Stimulated activated naive B cell treated with anti-CD40 and anti-IgM and Interleukin-4, amounts not matched to agents 10 μg/mL and 1 μg/mL and 100 μg/mL, for 72 hours (primary cell): ENCODE data around the gene DNER.

Experiments used
- ATAC-seq, 2 donors: fragments of 150-1000 bp; cut with Tn5 transposase; replicated peaks; 2 replicates each; pipeline ENCODE4 v1.10.0; 2021; ENCODE audit warnings: moderate library complexity in 1 of 2
- DNase-seq: peaks from one replicate; pipeline ENCODE4 v3.0.0; 2021
- H3K27ac Mint-ChIP-seq: one replicate; pipeline ENCODE4 v1.8.0; 2022; ENCODE audit warnings: mild to moderate bottlenecking, mixed read lengths
- H3K27me3 Mint-ChIP-seq, 2 donors: one replicate each; pipeline ENCODE4 v1.8.0; 2022; ENCODE audit warnings: mixed read lengths in 2 of 2
- H3K36me3 Mint-ChIP-seq, 2 donors: one replicate each; pipeline ENCODE4 v1.8.0; 2022; ENCODE audit warnings: mixed read lengths in 2 of 2, mild to moderate bottlenecking in 1 of 2
- H3K4me1 Mint-ChIP-seq, 2 donors: one replicate each; pipeline ENCODE4 v1.8.0; 2022; ENCODE audit warnings: mixed read lengths in 2 of 2, mild to moderate bottlenecking in 1 of 2
- H3K4me3 Mint-ChIP-seq, 2 donors: one replicate each; pipeline ENCODE4 v1.8.0; 2022; ENCODE audit warnings: mild to moderate bottlenecking in 2 of 2, mixed read lengths in 2 of 2, moderate library complexity in 1 of 2
- H3K9me3 Mint-ChIP-seq, 2 donors: one replicate each; pipeline ENCODE4 v1.8.0; 2022; ENCODE audit warnings: mixed read lengths in 2 of 2, mild to moderate bottlenecking in 1 of 2

Gene DNER

DNA sequence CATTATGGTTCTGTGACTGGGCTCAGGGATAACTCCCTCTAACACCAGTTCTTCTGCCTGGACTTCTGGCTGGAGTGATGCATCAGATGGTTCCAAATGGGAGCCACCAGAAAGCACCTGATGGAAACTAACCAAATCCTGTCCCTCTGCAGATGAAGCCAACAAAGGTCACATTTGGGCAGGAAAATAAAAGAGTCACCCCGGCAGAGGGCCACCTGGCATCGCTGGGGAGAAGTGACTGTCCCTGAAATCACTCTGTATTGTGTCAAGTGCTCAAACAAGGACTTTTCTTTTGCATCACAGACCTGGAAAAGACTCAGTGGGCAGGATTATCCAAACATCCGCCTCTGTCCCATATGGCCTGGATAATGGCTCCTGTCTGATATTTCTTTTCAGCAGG is 47.5 kb downstream of the DNER start:
- no peak for DNase-seq
- no peaks in the 10 kb centered on the region for H3K9me3 Mint-ChIP-seq
- no peak for ATAC-seq
- H3K27ac Mint-ChIP-seq = no peak overlapping the region
- H3K27me3 Mint-ChIP-seq = peaks cover 5 to 21% of the 10 kb centered on the region in 2 donors
- H3K4me3 Mint-ChIP-seq = no peak overlapping the region
- H3K4me1 Mint-ChIP-seq = no peaks in the 10 kb centered on the region
- H3K36me3 Mint-ChIP-seq = no peaks in the 10 kb centered on the region

DNA sequence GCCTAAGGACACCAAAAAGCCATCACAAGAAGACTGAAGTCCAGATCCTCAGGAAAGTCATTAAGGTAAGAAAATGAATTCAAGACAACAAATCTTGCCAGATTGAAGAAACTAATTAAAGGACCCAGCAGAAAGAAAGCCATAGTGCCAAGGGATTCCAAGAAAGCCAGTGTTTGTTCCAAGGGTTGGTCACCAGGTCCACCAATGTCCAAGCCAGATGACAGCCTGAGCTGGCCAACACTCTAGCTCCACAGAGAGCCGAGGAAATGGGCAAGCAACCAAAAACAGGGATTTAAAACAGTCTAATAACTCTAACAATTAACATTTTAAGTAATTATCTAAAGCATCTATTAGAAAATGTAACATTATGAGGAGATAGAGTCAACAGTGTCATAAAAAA is 49.2 kb downstream of the DNER start:
- H3K36me3 Mint-ChIP-seq = no peaks in the 10 kb centered on the region
- peaks cover 2 to 3% of the 10 kb centered on the region in 2 donors for H3K4me1 Mint-ChIP-seq
- no peak overlapping the region for H3K27ac Mint-ChIP-seq
- H3K27me3 Mint-ChIP-seq = peaks cover 6 to 24% of the 10 kb centered on the region in 2 donors
- DNase-seq (no peak), ATAC-seq (no peak)
- no peak overlapping the region for H3K4me3 Mint-ChIP-seq
- H3K9me3 Mint-ChIP-seq = no peaks in the 10 kb centered on the region

GRCh38 chr2:229661478-229661877 is 52.9 kb downstream of the DNER start:
- no peak for DNase-seq
- no peaks in the 10 kb centered on the region for H3K36me3 Mint-ChIP-seq

DNA sequence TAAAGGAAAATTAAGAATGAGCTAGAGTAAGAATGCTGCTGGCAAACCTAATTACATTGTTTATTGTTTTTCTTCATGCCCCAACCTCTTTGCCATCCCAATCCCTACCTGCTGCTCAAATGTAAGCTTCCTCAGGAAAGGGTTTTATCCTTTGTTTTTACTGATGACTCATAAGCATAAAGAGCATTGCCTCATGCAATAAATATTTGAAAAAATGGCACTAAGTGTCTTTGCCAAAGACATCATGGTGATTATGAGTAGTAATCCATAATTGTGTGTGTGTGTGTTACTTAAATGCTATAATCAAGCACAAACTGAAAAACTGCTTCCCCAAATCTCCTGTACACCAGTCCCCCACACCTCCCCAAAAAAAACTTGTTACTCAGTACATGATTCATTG is 53.4 kb downstream of the DNER start:
- Mint-ChIP-seq H3K9me3 (no peaks in the 10 kb centered on the region), H3K27ac (no peak overlapping the region), H3K36me3 (no peaks in the 10 kb centered on the region), H3K27me3 (peaks cover 11 to 22% of the 10 kb centered on the region in 2 donors), H3K4me1 (peaks cover 3 to 6% of the 10 kb centered on the region in 2 donors), H3K4me3 (no peak overlapping the region)
- DNase-seq (no peak), ATAC-seq (no peak)

More at GRCh38 chr2:229661478-229661877, 52.9 kb downstream of the DNER start:
- no peaks in the 10 kb centered on the region for H3K9me3 Mint-ChIP-seq
- no peak overlapping the region for H3K4me3 Mint-ChIP-seq
- no peak overlapping the region for H3K27ac Mint-ChIP-seq
- peaks cover 6 to 25% of the 10 kb centered on the region in 2 donors for H3K27me3 Mint-ChIP-seq
- no peak for ATAC-seq
- H3K4me1 Mint-ChIP-seq = peaks cover 3 to 6% of the 10 kb centered on the region in 2 donors

DNA sequence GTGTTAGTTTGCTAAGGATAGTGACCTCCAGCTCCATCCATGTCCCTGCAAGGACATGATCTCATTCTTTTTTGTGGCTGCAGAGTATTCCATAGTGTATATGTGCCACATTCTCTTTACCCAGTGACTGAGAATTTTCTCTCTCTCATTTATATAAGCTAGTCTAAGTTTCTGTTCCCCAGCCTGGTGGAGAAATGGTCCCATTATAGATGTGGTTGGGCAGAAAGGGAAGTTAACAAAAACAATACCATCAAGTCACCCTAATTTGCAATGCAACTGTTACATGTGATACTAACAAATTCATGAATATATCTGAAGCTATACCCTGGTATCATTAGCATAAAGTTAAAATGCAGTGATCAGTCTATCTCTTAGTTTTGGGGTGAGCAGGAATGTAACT is 54.0 kb downstream of the DNER start:
- Mint-ChIP-seq H3K4me1 (peaks cover 3 to 6% of the 10 kb centered on the region in 2 donors), H3K27me3 (peaks cover 15 to 19% of the 10 kb centered on the region in 2 donors), H3K27ac (no peak overlapping the region), H3K36me3 (no peaks in the 10 kb centered on the region), H3K4me3 (no peak overlapping the region), H3K9me3 (peaks cover 0 to 2% of the 10 kb centered on the region in 2 donors)
- DNase-seq (no peak), ATAC-seq (peak in 1 of 2 donors; percentile 31)

DNA sequence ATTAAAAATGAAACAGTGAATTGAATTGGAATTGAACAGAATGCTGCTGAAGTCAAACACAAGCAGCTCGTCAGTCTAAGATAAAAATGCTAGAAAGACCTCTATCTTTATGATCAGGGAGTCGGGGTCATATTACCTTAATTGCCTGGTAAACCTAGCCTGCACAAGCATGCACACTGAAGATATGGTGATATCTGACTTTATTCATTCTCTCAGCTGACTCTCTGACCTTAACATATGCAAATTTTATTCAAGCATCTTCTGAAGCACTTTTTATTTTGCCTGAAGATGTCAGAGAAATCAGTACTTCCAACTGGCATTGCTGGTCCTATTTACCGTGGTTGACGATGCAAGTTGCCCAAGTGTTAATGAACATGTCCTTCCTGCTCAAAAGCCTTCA is 56.4 kb downstream of the DNER start:
- Mint-ChIP-seq H3K27me3 (peaks cover 13 to 26% of the 10 kb centered on the region in 2 donors), H3K4me3 (no peak overlapping the region), H3K4me1 (peaks cover 3 to 6% of the 10 kb centered on the region in 2 donors), H3K9me3 (peaks cover 0 to 2% of the 10 kb centered on the region in 2 donors), H3K27ac (no peak overlapping the region), H3K36me3 (no peaks in the 10 kb centered on the region)
- DNase-seq = no peak
- ATAC-seq = no peak

DNA sequence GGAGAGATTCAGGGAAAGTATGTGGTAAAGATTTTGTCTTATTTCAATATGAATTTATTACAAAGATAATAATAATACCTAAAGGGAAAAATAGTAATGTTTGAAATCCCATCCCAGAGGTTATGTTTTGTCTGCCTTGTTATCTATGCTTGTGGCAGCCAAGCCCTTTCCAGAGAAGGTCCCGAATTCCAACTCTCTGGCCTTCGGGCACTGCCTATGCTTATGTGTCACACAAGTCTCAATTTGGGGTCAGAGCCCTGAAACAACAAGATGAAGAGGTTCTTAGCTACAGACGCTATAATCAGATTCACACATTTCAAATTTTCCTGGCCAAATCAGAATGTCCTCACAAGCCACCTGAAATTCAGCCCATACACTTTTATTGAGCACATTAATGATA is 59.9 kb downstream of the DNER start:
- H3K9me3 Mint-ChIP-seq = peaks cover 0 to 2% of the 10 kb centered on the region in 2 donors
- no peak for DNase-seq
- no peaks in the 10 kb centered on the region for H3K36me3 Mint-ChIP-seq
- no peaks in the 10 kb centered on the region for H3K4me1 Mint-ChIP-seq
- no peak overlapping the region for H3K27ac Mint-ChIP-seq
- peaks cover 15 to 39% of the 10 kb centered on the region in 2 donors for H3K27me3 Mint-ChIP-seq
- no peak for ATAC-seq
- H3K4me3 Mint-ChIP-seq = no peak overlapping the region

DNA sequence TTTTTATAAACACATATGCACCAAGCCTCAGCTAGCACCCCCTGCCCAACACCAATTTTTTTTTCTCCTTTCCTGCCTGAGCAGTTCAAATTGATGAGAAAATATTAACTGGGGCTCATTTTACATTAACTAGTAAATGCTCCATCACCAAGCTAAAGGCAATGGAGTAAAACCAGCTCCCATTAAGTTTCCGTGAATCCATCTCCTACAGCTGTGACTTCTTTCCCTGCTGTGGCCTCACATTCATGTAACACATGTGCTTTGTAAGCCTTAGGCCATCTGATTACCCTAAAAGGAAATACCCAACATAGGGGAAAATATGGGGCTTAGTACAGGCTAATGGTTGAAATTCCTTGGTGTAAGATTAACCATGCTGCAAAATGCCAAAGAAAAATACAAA is 60.8 kb downstream of the DNER start:
- H3K27ac Mint-ChIP-seq = no peak overlapping the region
- no peak overlapping the region for H3K4me3 Mint-ChIP-seq
- H3K36me3 Mint-ChIP-seq = no peaks in the 10 kb centered on the region

GRCh38 chr2:229652796-229653195 is 61.6 kb downstream of the DNER start:
- Mint-ChIP-seq H3K9me3 (peaks cover 0 to 2% of the 10 kb centered on the region in 2 donors), H3K4me1 (no peaks in the 10 kb centered on the region), H3K27me3 (peaks cover 15 to 39% of the 10 kb centered on the region in 2 donors), H3K4me3 (no peak overlapping the region), H3K27ac (no peak overlapping the region), H3K36me3 (no peaks in the 10 kb centered on the region)
- ATAC-seq (no peak), DNase-seq (no peak)

More for the DNA sequence above, 60.8 kb downstream of the DNER start:
- ATAC-seq (no peak), DNase-seq (no peak)
- peaks cover 15 to 39% of the 10 kb centered on the region in 2 donors for H3K27me3 Mint-ChIP-seq
- no peaks in the 10 kb centered on the region for H3K4me1 Mint-ChIP-seq
- H3K9me3 Mint-ChIP-seq = peaks cover 0 to 2% of the 10 kb centered on the region in 2 donors

DNA sequence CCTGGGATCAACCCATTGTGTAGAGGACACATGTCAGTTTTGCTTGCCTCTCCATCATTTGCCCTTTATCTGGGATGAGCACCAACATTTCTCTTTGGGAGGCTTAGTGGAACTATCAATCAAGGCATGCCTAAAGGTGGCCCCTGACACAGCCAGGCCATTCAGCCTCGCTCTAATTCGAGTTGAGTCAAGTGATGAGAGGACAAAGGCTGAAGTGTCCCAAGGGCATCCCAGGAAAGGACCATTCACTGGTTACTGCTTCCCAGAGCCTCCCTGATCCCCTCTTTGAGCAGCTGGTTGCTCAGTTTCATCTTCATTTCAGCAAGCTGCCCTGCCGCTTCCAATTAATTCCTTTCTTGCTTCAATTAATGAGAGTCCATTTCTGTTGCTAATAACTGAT is 63.5 kb downstream of the DNER start:
- ATAC-seq = no peak
- Mint-ChIP-seq H3K36me3 (no peaks in the 10 kb centered on the region), H3K27ac (no peak overlapping the region), H3K4me1 (no peaks in the 10 kb centered on the region), H3K4me3 (no peak overlapping the region), H3K27me3 (peaks cover 23 to 33% of the 10 kb centered on the region in 2 donors), H3K9me3 (peaks cover 0 to 2% of the 10 kb centered on the region in 2 donors)
- DNase-seq = no peak

GRCh38 chr2:229650059-229650458 is 64.3 kb downstream of the DNER start:
- Mint-ChIP-seq H3K4me3 (no peak overlapping the region), H3K27me3 (peaks cover 23 to 27% of the 10 kb centered on the region in 2 donors), H3K9me3 (no peaks in the 10 kb centered on the region), H3K4me1 (no peaks in the 10 kb centered on the region), H3K36me3 (no peaks in the 10 kb centered on the region), H3K27ac (no peak overlapping the region)
- no peak for ATAC-seq
- no peak for DNase-seq

DNA sequence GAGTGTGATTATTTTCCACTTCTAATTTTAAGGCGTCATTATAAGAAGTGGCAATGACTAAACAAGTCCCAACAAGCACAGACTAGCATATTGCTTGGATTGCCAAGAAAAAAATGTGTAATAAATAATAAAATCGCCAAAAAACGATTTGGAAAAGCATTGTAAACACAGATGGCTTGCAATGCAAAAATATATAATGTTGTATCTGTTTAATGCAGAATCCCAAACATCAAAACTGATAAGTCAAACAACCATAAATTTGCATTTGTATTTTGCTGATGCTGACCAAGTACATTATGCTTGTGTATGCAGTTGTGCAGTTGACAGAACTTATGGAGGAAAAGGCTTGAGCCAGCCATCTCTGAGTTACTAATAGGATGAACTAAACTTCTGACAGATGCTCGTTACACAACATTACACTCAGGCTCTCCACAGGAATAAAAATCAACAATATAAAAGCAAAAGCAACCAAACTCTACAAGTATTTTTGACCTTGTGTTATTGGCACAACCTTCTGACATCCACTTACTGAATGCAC is 68.1 kb downstream of the DNER start:
- Mint-ChIP-seq H3K36me3 (no peaks in the 10 kb centered on the region), H3K4me3 (no peak overlapping the region), H3K9me3 (no peaks in the 10 kb centered on the region), H3K4me1 (no peaks in the 10 kb centered on the region), H3K27ac (no peak overlapping the region), H3K27me3 (peaks cover 15 to 16% of the 10 kb centered on the region in 2 donors)
- DNase-seq (no peak), ATAC-seq (no peak)

- H3K9me3 Mint-ChIP-seq = no peaks in the 10 kb centered on the region
- H3K27me3 Mint-ChIP-seq = peaks cover 14% of the 10 kb centered on the region in 2 donors
- no peaks in the 10 kb centered on the region for H3K36me3 Mint-ChIP-seq
- DNase-seq = no peak
- no peaks in the 10 kb centered on the region for H3K4me1 Mint-ChIP-seq
- H3K4me3 Mint-ChIP-seq = no peak overlapping the region
- ATAC-seq = no peak
- no peak overlapping the region for H3K27ac Mint-ChIP-seq
Observed at GRCh38 chr2:229642371-229642770, 72.0 kb downstream of the DNER start.

- no peaks in the 10 kb centered on the region for H3K4me1 Mint-ChIP-seq
- no peaks in the 10 kb centered on the region for H3K36me3 Mint-ChIP-seq
- no peak overlapping the region for H3K27ac Mint-ChIP-seq
- DNase-seq (no peak), ATAC-seq (no peak)
- no peak overlapping the region for H3K4me3 Mint-ChIP-seq
- H3K27me3 Mint-ChIP-seq = peaks cover 15 to 19% of the 10 kb centered on the region in 2 donors
- no peaks in the 10 kb centered on the region for H3K9me3 Mint-ChIP-seq
Observed at GRCh38 chr2:229641676-229642075, 72.7 kb downstream of the DNER start.

DNA sequence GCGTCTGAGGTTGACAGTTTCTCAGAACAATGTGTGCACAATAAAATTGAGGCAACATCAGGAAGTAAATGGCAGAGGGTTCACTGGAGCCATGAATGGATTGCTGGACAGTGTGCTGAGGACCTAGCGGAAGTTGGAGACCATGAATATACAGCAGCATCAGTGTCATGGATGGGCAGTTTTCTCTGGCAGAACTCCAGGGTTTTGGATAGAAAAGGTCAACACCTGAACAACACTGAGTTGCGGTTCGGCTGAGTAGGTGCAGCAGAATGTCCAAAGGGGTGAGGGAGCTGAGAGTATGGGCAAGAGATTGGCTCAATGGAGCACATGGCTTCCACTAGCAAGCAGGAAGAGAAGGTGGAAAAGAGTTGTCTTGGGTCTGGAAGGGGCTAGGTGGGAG is 73.7 kb downstream of the DNER start:
- ATAC-seq (no peak), DNase-seq (no peak)
- H3K27ac Mint-ChIP-seq = no peak overlapping the region
- no peaks in the 10 kb centered on the region for H3K9me3 Mint-ChIP-seq
- no peaks in the 10 kb centered on the region for H3K4me1 Mint-ChIP-seq
- no peak overlapping the region for H3K4me3 Mint-ChIP-seq
- H3K27me3 Mint-ChIP-seq = peaks cover 13 to 20% of the 10 kb centered on the region in 2 donors
- H3K36me3 Mint-ChIP-seq = no peaks in the 10 kb centered on the region

GRCh38 chr2:229636571-229636970 is 77.8 kb downstream of the DNER start:
- H3K27ac Mint-ChIP-seq = no peak overlapping the region
- DNase-seq (no peak), ATAC-seq (no peak)
- no peak overlapping the region for H3K4me3 Mint-ChIP-seq
- no peaks in the 10 kb centered on the region for H3K36me3 Mint-ChIP-seq
- H3K27me3 Mint-ChIP-seq = peaks cover 22 to 28% of the 10 kb centered on the region in 2 donors
- H3K4me1 Mint-ChIP-seq = no peaks in the 10 kb centered on the region
- no peaks in the 10 kb centered on the region for H3K9me3 Mint-ChIP-seq
